Stomach (tissue), 9 donors: ENCODE data around the gene TSGA10IP. TPM values are rescaled to one million over a fixed set of nuclear protein-coding genes. Genes with fewer than 3 reads are reported as not detected.

ENCODE experiments used
- DNase-seq, 2 donors: peaks; one replicate each; pipeline versions ENCODE4 v3.0.0 to v3.0.0-alpha.2; 2013 to 2019
- H3K27ac ChIP-seq, 5 donors: fragments of 200-600 bp in 4 of 5; sonication (generic) in 4 of 5; one replicate each; pipeline ENCODE4 v1.5.1; 2013 to 2019; ENCODE audit warnings: mild to moderate bottlenecking in 1 of 5, moderate library complexity in 1 of 5
- H3K27me3 ChIP-seq, 3 donors: fragments of 200-600 bp; sonication (generic); one replicate each; pipeline ENCODE4 v1.5.1; 2017 to 2019; ENCODE audit warnings: mixed run types in 1 of 3
- H3K36me3 ChIP-seq, 4 donors: fragments of 200-600 bp; sonication (generic); 1 replicate in 3 of 4; 2 replicates in 1 of 4; pipeline ENCODE4 v1.5.1; 2016 to 2019
- H3K4me1 ChIP-seq, 4 donors: fragments of 200-600 bp; sonication (generic); one replicate each; pipeline ENCODE4 v1.5.1; 2016 to 2019
- H3K4me3 ChIP-seq, 4 donors: fragments of 200-600 bp; sonication (generic) in 3 of 4; one replicate each; pipeline ENCODE4 v1.5.1; 2016 to 2019; ENCODE audit warnings: mild to moderate bottlenecking in 1 of 4
- H3K9me3 ChIP-seq, 4 donors: fragments of 200-600 bp; sonication (generic); one replicate each; pipeline ENCODE4 v1.5.1; 2016 to 2019
- EP300 ChIP-seq: sonication (generic); formaldehyde crosslinking; IDR thresholded peaks from one replicate; pipeline ENCODE4 v1.6.1; 2017; ENCODE audit warnings: antibody characterized with exemption
- POLR2A ChIP-seq, 4 donors: fragments of 450-650 bp; IDR thresholded peaks; one replicate each; pipeline ENCODE4 v1.6.1; 2016; ENCODE audit warnings: antibody characterized with exemption in 4 of 4, control low read depth in 2 of 4, mild to moderate bottlenecking in 1 of 4, moderate library complexity in 1 of 4
- POLR2AphosphoS5 ChIP-seq, 3 donors: sonication (generic); formaldehyde crosslinking; IDR thresholded peaks; one replicate each; pipeline ENCODE4 v1.6.1; 2016; ENCODE audit warnings: antibody characterized with exemption in 3 of 3
- WGBS, 5 donors: extraction: QIAGEN DNeasy Blood & Tissue Kit in 3 of 5; methylation state at CpG; one replicate each; pipeline versions ENCODE4 v1.1.5 to v1.1.7; 2013 to 2018; 5-methylcytosine and 5-hydroxymethylcytosine counted together
- intact Hi-C: fragments of 100-400 bp; cut with DNase I; formaldehyde crosslinking; loops from one replicate; pipeline ENCODE4 v1.15.1; 2023; ENCODE audit warnings: low total_unique reads
- polyA plus RNA-seq, 3 donors: library from polyadenylated mRNA; stranded (reverse); fragments of 200-250 nt; gene quantifications; one replicate each; pipeline ENCODE4 v1.2.3, GENCODE V29; 2013
- total RNA-seq, 5 donors: library from RNA; depleted of rRNA; stranded (reverse); fragments of >200 nt; gene quantifications; one replicate each; pipeline versions ENCODE4 v1.1.0 to v1.2.3, GENCODE V29; 2014 to 2016
- TF ChIP-seq, protein P1 (sequence below), 7 experiments: fragments of 450-650 bp in 4 of 7; fragments of 200-600 bp in 3 of 7; sonication (generic) in 3 of 7; IDR thresholded peaks; one replicate each; pipeline ENCODE4 v1.5.1; 2016 to 2019; ENCODE audit warnings: antibody characterized with exemption in 7 of 7, control low read depth in 2 of 7, mild to moderate bottlenecking in 1 of 7
- donor health status: healthy with polysubstance abuse.
- donor health status: Bipolar disorder and iron deficiency.
- donor health status: healthy.

TSGA10IP gene
- total and polyA plus RNA-seq, 8 donors: not detected

DNA sequence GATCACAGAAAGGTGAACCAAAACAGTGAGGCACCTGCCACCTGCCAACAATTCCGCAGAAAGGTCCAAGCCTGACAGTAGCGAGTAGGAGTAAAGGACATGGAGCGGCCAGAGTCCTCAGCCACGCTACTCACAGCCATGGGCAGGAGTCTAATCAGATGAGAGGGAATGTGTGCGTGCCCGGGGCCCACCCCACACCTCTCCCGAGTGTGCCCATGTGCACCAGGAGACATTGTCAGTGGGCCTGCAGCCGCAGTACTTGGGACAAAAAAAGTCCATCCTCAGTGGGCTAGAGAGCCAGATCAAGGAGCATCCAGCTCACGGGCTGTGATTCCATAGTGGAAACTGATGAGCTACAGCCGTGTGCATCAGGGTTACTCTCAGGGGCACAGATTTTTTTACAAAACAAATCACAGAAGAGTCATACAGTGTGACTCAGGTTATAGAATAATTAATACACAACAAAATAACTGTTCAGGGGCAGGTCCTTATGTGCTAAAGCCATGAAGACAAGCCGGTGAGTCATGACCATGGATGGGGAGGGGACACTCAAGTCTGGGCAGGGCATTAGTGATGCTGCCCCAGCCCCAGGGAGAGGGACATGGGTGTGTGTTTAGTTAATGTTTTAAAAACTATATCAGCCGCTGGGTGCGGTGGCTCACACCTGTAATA is 28.3 kb downstream of the TSGA10IP start:
- intact Hi-C loops: no loop called here
- H3K4me1 ChIP-seq: peaks cover 0 to 11% (median 0%) of the 10 kb centered on the region in 4 donors
- H3K4me3 ChIP-seq: no peak overlapping the region
- TF ChIP-seq, protein P1, sequence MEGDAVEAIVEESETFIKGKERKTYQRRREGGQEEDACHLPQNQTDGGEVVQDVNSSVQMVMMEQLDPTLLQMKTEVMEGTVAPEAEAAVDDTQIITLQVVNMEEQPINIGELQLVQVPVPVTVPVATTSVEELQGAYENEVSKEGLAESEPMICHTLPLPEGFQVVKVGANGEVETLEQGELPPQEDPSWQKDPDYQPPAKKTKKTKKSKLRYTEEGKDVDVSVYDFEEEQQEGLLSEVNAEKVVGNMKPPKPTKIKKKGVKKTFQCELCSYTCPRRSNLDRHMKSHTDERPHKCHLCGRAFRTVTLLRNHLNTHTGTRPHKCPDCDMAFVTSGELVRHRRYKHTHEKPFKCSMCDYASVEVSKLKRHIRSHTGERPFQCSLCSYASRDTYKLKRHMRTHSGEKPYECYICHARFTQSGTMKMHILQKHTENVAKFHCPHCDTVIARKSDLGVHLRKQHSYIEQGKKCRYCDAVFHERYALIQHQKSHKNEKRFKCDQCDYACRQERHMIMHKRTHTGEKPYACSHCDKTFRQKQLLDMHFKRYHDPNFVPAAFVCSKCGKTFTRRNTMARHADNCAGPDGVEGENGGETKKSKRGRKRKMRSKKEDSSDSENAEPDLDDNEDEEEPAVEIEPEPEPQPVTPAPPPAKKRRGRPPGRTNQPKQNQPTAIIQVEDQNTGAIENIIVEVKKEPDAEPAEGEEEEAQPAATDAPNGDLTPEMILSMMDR (IDR thresholded peaks at IDR 0.05): no peak
- TF ChIP-seq POLR2AphosphoS5 (IDR thresholded peaks at IDR 0.05): no peak
- no peak for TF ChIP-seq POLR2A (IDR thresholded peaks at IDR 0.05)
- TF ChIP-seq EP300: no peak
- H3K27me3 ChIP-seq: no peaks in the 10 kb centered on the region
- peaks cover 50 to 82% (median 77%) of the 10 kb centered on the region in 4 donors for H3K36me3 ChIP-seq
- no peak overlapping the region for H3K27ac ChIP-seq
- no peak for DNase-seq
- H3K9me3 ChIP-seq: no peaks in the 10 kb centered on the region
- 91 to 98% (median 95%) methylated on average over 13 of the region's 13 CpGs for WGBS, 5 donors

DNA sequence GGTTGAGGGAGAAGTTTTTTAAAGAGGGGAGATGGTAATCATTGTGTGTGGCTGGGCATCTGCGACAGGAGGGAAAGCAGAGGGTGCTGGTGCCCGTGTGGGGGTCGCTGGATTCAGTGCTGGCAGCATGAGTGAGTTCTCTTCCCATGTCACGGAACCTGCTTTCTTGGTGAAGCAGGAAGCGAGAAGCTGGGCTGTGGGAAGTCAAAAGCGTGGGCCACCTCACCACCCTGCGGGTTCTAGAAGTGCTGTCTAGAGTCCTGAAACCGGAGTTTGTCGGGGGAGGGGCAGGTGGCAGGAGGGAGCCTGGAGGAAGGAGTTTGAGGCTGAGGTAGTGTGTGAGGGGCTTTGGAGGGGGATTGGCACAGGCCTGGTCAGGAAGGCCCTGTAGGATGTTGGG is 30.5 kb downstream of the TSGA10IP start:
- no peak for DNase-seq
- Histone ChIP-seq H3K4me1 (no peaks in the 10 kb centered on the region), H3K27ac (no peak overlapping the region), H3K4me3 (no peak overlapping the region), H3K36me3 (peaks cover 43 to 79% (median 74%) of the 10 kb centered on the region in 4 donors), H3K27me3 (no peaks in the 10 kb centered on the region), H3K9me3 (no peaks in the 10 kb centered on the region)
- TF ChIP-seq, protein P1 (IDR thresholded peaks at IDR 0.05): no peak
- no peak for TF ChIP-seq EP300
- no peak for TF ChIP-seq POLR2A (IDR thresholded peaks at IDR 0.05)
- TF ChIP-seq POLR2AphosphoS5 (IDR thresholded peaks at IDR 0.05): no peak
- intact Hi-C loops: no loop called here
- WGBS, 5 donors: 90 to 97% (median 94%) methylated on average over 9 of the region's 9 CpGs

DNA sequence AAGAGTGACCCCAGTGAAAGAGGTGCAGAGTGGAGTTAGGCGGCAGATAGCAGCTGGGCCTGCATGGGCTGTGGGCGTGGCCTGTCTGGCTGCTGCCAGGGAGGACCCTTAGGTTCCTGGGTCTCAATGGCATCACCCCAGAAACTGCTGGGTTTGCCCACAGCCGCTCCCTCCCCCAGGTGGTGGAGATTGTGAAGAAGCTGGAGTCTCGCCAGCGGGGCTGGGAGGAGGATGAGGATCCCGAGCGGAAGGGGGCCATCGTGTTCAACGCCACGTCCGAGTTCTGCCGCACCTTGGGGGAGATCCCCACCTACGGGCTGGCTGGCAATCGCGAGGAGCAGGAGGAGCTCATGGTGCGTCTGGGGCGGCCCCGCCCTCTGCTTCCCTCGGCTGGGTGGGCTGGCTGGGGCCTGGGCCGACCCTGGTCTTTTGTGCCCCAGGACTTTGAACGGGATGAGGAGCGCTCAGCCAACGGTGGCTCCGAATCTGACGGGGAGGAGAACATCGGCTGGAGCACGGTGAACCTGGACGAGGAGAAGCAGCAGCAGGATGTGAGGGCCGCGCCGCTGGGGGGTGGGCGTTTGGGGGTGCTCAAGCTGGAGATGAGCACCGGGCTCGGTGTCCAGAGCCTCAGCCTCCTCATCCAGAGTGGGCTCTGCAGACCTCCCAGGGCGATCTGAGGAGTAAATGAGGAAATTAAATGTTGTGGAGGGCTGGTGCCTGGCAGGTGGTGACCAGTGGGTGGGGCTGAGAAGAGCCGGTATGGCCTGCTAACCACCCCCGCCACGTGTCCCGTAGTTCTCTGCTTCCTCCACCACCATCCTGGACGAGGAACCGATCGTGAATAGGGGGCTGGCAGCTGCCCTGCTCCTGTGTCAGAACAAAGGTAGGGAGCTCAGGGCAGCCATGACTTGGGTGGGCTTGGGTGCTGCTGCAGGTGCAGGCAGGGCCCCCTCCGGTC is 31.2 kb downstream of the TSGA10IP start:
- peaks cover 43 to 79% (median 74%) of the 10 kb centered on the region in 4 donors for H3K36me3 ChIP-seq
- H3K4me3 ChIP-seq: no peak overlapping the region
- no peak overlapping the region for H3K27ac ChIP-seq
- H3K9me3 ChIP-seq: no peaks in the 10 kb centered on the region
- TF ChIP-seq POLR2AphosphoS5 (IDR thresholded peaks at IDR 0.05): no peak
- TF ChIP-seq EP300: no peak
- TF ChIP-seq POLR2A (IDR thresholded peaks at IDR 0.05): no peak
- TF ChIP-seq, protein P1 (IDR thresholded peaks at IDR 0.05): no peak
- no peaks in the 10 kb centered on the region for H3K4me1 ChIP-seq
- intact Hi-C loops: no loop called here
- DNase-seq: no peak
- no peaks in the 10 kb centered on the region for H3K27me3 ChIP-seq
- WGBS, 5 donors: 84 to 88% (median 85%) methylated on average over 34 to 43 of the region's 43 CpGs

DNA sequence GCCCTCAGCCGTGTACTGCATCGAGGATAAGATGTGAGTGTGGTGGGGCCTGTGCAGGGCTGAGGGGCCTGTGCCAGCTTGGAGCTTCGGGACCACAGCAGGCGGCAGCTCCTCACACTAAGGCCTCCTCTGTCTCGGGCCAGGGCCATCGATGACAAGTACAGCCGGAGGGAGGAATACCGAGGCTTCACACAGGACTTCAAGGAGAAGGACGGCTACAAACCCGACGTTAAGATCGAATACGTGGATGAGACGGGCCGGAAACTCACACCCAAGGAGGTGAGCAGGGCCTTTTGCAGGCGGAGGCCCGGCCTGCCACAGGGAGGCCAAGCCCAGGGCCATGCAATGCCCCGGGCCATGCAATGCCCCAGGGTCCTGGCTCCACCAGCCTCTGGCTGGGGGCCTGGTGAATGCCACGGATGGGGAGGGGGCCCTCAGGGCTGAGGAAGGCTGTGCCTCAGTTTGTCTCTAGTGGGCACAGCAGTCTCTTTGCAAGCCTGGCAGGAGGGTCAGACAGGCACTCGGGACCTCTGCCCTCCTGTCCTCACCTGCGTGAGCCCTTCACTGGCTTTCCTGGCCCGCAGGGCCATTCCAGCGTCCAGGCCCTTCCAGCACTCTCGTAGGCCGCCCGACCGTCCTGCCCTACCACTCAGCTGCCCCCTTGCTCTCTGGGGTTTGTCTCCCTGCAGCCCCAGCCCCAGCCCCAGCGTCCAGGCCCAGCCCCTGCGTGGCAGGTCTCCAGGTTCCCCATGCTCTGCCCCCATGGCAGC is 32.5 kb downstream of the TSGA10IP start:
- DNase-seq: no peak
- Histone ChIP-seq H3K9me3 (no peaks in the 10 kb centered on the region), H3K27me3 (no peaks in the 10 kb centered on the region), H3K27ac (no peak overlapping the region), H3K4me3 (no peak overlapping the region), H3K4me1 (no peaks in the 10 kb centered on the region), H3K36me3 (peaks cover 43 to 66% (median 63%) of the 10 kb centered on the region in 4 donors)
- TF ChIP-seq, protein P1 (IDR thresholded peaks at IDR 0.05): no peak
- TF ChIP-seq POLR2AphosphoS5 (IDR thresholded peaks at IDR 0.05) (no peak), POLR2A (IDR thresholded peaks at IDR 0.05) (no peak), EP300 (no peak)
- WGBS, 5 donors: 87 to 94% (median 91%) methylated on average over 16 to 28 of the region's 29 CpGs
- intact Hi-C loops: no loop called here
